Immature natural killer cell (primary cell): ENCODE results near the gene RNF223. TPM values are rescaled to one million over a fixed set of nuclear protein-coding genes. Genes with fewer than 3 reads are reported as not detected.

Experiments
- DNase-seq, 3 donors: peaks; one replicate each; pipeline ENCODE4 v3.0.0; 2022; ENCODE audit warnings: mixed read lengths in 1 of 3
- H3K27ac Mint-ChIP-seq, 6 donors: one replicate each; pipeline ENCODE4 v1.8.0; 2020; ENCODE audit warnings: mixed read lengths in 6 of 6, mild to moderate bottlenecking in 5 of 6, inconsistent platforms in 4 of 6, moderate library complexity in 3 of 6
- H3K27me3 Mint-ChIP-seq, 3 donors: one replicate each; pipeline ENCODE4 v1.8.0; 2020 to 2021; ENCODE audit warnings: low read depth in 3 of 3, mild to moderate bottlenecking in 3 of 3, mixed read lengths in 3 of 3, moderate library complexity in 3 of 3, inconsistent platforms in 1 of 3
- H3K36me3 Mint-ChIP-seq, 3 donors: one replicate each; pipeline ENCODE4 v1.8.0; 2020; ENCODE audit warnings: mixed read lengths in 3 of 3, inconsistent platforms in 2 of 3, mild to moderate bottlenecking in 2 of 3
- H3K4me1 Mint-ChIP-seq, 2 donors: one replicate each; pipeline ENCODE4 v1.8.0; 2020; ENCODE audit warnings: inconsistent platforms in 2 of 2, mild to moderate bottlenecking in 2 of 2, mixed read lengths in 2 of 2, moderate library complexity in 1 of 2
- H3K4me3 Mint-ChIP-seq, 5 donors: one replicate each; pipeline ENCODE4 v1.8.0; 2020; ENCODE audit warnings: mild to moderate bottlenecking in 5 of 5, mixed read lengths in 5 of 5, inconsistent platforms in 3 of 5, moderate library complexity in 3 of 5
- H3K9me3 Mint-ChIP-seq, 6 donors: one replicate each; pipeline ENCODE4 v1.8.0; 2020; ENCODE audit warnings: mild to moderate bottlenecking in 6 of 6, mixed read lengths in 6 of 6, inconsistent platforms in 4 of 6, moderate library complexity in 3 of 6
- polyA plus RNA-seq, 3 donors: library from polyadenylated mRNA; unstranded; fragments of 300-500 nt; fragmentation: Illumina TruSeq; gene quantifications; one replicate each; pipeline ENCODE4 v1.2.3, GENCODE V29; 2021

RNF223 gene
- polyA plus RNA-seq, 3 donors from 2014 or later: not detected

DNA sequence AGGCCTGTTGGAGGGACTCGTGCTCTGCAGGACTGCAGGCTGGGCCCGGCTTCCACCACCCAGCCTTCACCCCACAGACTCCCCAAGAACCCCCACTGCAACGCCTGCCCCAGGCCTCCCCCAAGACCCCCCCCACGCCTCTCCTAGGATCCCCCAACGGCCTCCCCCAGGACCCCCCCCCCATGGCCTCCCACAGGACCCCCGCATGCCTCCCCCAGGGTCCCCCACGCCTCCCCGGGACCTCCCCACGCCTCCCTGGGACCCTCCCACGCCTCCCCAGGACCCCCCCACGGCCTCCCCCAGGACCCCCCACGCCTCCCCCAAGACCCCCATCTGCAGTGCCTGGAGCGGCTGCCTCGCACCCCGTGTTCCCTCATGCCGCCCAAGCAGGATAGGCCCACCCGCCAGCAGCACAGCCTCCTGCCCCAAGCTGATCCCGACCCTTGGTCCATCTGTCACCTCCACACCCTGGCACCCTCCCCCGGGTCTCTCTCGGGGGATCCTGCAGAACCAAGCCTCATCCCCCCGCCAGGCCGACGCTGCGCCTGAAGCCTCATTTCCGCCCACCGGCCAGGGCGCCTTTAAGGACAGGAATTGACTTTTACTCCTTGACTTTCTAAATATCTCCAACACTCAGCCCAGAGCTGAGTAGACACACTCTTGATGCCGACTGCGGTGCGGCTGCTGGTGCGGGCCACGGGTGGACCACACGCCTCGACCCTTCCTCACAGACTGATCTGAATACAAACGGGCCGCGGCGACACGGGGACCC, 14.1 kb upstream of the RNF223 start:
- DNase-seq: no peak
- Mint-ChIP-seq H3K27ac (no peak overlapping the region), H3K27me3 (peaks cover 0 to 1% (median 0%) of the 10 kb centered on the region in 3 donors), H3K9me3 (no peaks in the 10 kb centered on the region), H3K4me1 (peaks cover 0 to 2% of the 10 kb centered on the region in 2 donors), H3K36me3 (peaks cover 0 to 3% (median 0%) of the 10 kb centered on the region in 3 donors), H3K4me3 (no peak overlapping the region)

DNA sequence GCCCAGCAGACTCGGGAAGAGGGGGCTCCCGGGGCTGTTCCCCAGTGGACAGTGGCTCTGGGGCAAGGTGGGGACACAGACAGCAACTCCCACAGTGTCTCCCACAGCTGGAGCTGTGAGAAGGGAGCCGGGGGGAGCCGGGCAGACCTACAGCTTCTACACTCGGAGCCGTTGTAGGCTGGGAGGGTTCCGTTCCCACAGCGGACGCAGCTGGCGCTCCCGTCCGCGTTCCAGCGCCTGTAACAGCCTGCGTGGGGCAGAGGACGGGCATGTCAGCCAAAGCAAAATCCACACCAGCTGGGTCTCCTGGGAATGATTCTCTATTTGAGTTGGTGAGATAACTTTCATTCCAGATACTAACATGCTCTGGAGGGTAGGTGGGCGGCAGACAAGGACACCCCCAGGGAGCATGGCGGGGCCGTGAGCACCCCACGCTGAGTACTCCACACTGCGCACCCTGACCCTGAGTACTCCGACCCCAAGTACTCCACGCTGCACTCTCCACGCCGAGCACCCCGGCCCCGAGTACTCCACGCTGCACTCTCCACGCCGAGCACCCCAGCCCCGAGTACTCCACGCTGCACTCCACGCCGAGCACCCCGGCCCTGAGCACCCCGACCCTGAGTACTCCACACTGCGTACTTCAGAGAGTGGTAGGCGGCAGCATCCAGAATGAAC, 13.4 kb upstream of the RNF223 start:
- Mint-ChIP-seq H3K27me3 (no peaks in the 10 kb centered on the region), H3K27ac (no peak overlapping the region), H3K36me3 (no peaks in the 10 kb centered on the region), H3K9me3 (no peaks in the 10 kb centered on the region), H3K4me1 (no peaks in the 10 kb centered on the region), H3K4me3 (no peak overlapping the region)
- DNase-seq: no peak

DNA sequence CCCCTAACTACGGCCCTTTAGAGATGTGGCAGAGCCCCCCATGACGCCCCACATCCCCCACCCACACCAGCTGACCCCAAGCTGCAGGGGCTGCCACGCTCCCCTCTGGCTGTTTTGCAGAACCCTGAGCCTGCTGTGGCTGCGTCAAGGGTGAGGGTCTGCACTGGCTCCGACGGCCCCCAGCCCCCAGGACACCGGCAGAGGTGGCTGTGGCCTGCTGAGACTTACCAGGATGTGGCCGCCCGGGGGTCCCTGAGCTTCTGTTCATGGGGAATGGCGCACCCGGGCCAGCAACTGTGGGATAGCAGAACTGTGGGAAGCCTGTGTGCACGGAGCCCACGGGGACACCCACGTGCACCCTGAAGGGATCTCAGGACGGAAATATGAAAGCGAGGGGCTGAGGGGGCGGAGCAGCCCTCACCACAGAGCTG, 12.8 kb upstream of the RNF223 start:
- Mint-ChIP-seq H3K27me3 (peaks cover 0 to 3% (median 0%) of the 10 kb centered on the region in 3 donors), H3K27ac (no peak overlapping the region), H3K4me3 (no peak overlapping the region), H3K36me3 (no peaks in the 10 kb centered on the region), H3K9me3 (no peaks in the 10 kb centered on the region), H3K4me1 (no peaks in the 10 kb centered on the region)
- no peak for DNase-seq

DNA sequence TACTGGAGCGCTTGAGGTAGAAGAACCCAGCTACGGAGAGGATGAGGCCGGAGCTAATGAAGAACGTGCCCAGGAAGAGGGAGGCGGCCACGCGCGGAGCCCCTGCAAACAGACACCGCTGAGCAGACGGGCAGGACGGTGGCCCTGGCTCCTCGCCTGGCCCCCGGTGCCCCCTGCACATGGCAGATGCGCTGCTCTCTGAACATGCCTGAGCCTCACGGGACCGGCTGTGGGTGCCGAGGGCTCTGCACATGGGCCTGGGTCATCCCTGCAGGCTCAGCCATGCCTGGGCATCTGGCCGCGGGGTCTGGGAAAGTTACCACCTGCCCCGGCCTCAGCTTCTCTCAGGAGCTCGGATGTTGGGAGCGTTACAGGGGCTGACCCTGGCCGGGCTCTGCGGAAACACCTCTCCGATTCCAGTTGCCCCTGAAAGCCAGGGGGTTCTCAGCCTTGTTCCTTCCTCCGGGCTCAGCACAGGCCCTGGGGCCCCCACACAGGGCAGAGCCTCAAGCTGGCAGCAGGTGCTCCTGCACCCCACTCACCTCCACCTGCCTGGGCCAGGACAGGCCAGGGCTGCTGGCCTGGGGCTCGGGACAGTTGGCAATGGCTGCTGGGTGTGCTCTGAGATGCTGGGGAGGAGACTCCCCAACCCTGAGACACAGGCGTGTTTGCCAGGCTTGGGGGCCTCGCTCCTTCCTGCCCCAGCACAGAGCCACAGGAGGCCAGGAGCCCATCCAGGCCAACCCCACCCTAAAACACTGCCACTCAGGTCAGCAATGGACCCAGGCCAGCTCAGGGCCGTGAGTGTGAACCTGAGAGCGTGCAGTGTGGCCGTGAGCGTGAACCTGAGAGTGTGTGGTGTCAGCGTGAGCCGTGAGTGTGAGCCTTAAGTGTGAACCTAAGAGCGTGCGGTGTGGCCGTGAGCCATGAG, 12.1 kb upstream of the RNF223 start:
- Mint-ChIP-seq H3K9me3 (no peaks in the 10 kb centered on the region), H3K36me3 (no peaks in the 10 kb centered on the region), H3K27ac (no peak overlapping the region), H3K27me3 (peaks cover 0 to 3% (median 0%) of the 10 kb centered on the region in 3 donors), H3K4me3 (no peak overlapping the region), H3K4me1 (no peaks in the 10 kb centered on the region)
- no peak for DNase-seq

DNA sequence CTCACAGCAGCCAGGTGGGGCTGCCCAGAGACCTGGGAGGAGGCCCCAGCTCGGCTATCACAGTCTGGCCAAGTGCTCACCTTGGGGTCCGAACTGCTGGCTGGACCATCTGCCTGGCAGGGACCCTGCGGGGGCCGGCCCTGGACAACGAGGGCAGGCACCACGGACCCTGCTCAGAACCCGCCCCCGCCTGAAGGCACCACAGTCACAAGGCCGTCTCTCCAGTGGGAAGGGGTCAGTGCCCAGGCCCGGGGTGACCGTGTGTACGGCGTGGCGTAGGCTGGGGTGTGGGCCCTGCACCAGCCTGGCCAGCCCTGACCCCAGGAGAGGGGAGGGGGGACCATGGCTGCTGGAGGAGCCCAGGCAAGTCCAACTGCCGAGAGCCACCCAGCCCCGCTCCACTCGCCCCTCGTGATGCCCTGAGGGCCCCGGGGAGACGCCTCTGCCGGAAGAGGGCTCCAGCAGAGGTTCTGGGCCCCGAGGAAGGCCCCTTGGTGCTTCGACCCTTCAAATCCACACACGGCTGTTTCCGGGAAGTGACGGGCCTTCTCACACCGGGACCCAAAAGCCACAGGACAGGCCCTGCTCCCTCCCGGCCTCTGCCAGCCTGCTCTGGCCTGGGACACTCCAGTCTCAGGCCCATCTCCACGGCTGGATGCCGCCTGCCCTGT, 11.2 kb upstream of the RNF223 start:
- no peak for DNase-seq
- Mint-ChIP-seq H3K9me3 (no peaks in the 10 kb centered on the region), H3K4me3 (no peak overlapping the region), H3K27me3 (peaks cover 0 to 3% (median 0%) of the 10 kb centered on the region in 3 donors), H3K4me1 (no peaks in the 10 kb centered on the region), H3K27ac (no peak overlapping the region), H3K36me3 (no peaks in the 10 kb centered on the region)

DNA sequence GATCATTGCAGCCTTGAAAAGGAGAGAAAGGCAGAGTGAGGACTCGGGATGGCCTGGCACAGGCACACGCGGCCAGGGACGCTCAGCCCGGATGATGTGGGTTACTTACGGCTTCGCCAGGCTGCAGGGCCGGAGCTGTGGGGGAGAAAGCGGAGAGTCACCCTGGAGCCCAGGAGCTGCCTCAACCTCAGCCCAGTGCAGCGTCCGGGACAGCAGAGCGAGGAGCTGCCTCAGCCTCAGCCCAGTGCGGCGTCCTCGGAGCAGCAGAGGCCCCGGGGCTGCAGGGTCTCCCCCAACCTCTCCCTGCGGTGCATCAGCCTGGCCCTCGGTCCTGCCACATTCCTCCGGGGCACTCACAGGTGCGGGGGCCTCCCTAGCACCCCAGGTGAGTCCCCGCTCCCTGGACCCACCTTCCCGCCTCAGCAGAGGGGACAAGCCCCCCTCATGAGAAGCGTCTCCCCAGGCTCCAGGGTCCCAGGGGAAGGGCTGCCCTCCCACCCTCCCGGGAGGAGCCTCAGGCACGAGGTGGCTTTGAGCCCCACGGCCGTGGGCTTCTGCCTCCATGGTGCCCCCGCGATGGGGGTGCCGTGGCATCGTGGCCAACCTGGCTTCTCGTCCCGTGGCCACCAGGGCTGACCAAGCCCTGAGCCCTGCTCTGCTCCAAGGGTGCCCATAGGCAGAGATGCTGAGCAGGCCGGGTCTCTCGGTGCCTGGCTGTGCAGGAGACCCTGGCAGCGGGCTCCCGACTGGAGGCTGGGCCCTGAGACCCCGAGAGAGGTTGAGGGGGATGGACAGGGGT, 10.5 kb upstream of the RNF223 start:
- Mint-ChIP-seq H3K4me1 (peaks cover 0 to under 1% of the 10 kb centered on the region in 2 donors), H3K27me3 (peaks cover 0 to 3% (median 0%) of the 10 kb centered on the region in 3 donors), H3K36me3 (no peaks in the 10 kb centered on the region), H3K9me3 (no peaks in the 10 kb centered on the region), H3K27ac (no peak overlapping the region), H3K4me3 (no peak overlapping the region)
- DNase-seq: no peak

DNA sequence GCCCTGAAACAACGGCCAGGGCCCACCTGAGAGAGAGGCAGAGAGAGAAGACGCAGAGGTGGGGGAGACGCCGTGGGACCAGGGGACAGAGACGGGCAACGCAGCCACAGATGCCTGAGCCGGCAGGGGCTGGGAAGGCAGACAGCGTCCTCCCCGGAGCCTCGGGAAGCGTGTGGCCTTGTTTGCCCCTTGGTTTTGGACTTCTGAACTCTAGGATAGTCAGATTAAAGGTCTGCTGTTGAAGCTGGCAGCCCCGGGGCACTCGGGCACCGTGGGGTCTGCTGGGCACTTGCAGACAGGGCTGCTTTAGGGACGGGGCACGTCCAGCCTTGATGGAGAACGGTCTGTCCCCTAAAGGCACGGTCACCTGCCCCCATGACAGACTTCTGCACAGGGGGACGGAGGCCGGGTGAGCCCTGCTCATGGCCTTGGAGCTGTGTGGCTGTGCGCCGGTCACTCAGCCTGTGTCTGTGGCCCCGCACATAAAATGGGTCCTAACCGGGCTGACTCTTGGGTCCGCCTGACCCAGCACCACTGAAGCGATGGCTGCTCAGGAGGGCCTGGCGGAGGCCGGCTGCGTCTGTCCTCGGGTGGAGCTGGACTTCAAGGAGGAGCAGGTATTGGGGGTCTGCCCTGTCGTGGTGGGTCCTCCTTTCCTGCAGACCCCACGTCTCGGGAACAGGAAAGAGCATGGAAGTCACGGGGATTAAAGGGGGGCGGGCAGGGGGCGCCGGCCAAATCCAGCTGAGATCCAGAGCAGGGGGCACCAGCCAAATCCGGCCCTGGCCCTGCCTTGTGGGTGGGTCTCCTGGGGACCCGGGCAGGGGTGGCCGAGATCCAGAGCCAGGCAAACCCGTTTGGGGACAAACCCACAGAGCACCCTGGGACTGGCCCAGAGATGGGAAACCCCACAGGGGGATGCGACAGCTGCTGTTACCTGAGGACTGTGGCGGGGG, 9.6 kb upstream of the RNF223 start:
- Mint-ChIP-seq H3K4me3 (no peak overlapping the region), H3K27me3 (peaks cover 0 to 3% (median 0%) of the 10 kb centered on the region in 3 donors), H3K9me3 (no peaks in the 10 kb centered on the region), H3K27ac (no peak overlapping the region), H3K36me3 (no peaks in the 10 kb centered on the region), H3K4me1 (peaks cover 0 to 4% of the 10 kb centered on the region in 2 donors)
- no peak for DNase-seq

DNA sequence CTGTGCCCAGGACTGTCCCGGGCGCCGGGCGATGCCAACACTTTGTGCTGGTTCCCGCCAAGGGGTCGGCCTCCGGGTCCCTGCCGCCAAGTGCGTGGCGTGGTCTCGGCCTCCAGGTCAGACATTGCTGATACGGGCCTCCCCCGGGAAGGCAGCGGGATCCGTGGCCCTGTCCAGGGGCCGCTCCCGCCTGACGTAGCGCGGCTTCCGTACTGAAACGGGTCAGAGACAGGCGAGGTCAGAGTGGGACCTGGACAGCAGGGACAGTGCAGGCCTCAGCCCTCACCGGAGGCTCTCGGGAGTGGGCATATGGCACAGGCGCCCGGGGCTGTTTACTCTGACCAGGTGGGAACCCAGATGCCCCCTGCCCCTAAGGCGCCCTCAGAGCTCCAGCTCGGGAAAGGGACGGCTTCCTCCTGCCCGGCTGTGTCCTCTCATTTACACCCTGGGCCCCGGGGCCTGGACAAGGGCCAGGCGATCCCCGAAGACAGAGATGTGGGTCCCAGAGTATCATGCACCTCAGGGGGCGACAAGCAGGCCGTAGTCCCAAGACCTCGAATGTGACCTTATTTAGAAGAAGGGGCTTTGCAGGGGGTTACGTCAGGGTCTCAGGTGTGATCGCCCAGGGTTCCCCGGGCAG, 8.8 kb upstream of the RNF223 start:
- no peak overlapping the region for H3K4me3 Mint-ChIP-seq
- H3K4me1 Mint-ChIP-seq: peaks cover 0 to 4% of the 10 kb centered on the region in 2 donors
- no peak for DNase-seq
- no peak overlapping the region for H3K27ac Mint-ChIP-seq
- H3K9me3 Mint-ChIP-seq: no peaks in the 10 kb centered on the region
- peaks cover 0 to 3% (median 0%) of the 10 kb centered on the region in 3 donors for H3K27me3 Mint-ChIP-seq
- no peaks in the 10 kb centered on the region for H3K36me3 Mint-ChIP-seq

DNA sequence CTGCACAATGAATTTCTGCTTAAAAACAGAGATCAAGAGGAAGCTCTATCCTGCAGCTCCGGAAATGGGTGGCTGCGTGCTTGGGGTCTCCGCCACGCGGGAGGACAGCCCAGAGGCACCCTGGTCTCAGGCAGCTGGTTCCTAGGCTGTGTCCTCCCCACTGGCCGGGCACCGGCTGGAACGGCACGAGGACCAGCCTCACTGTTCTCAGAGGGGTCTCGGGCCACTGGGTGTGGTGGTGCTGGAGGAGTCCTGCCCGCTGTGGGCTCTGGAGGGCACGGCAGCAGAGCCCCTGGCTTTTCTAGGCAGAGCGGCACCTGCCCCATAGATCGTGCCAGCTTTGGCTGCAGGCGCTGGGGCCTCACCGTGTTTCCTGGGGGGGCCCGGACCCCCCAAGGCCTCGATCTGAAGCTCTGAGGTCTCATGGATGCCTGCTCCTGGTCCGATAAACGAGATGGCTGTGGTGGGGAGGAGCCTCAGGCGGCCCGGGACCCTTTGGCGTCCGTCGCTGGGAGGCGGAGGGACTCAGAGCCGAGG, 8.2 kb upstream of the RNF223 start:
- DNase-seq: no peak
- Mint-ChIP-seq H3K27ac (no peak overlapping the region), H3K9me3 (no peaks in the 10 kb centered on the region), H3K4me3 (no peak overlapping the region), H3K27me3 (peaks cover 0 to 3% (median 0%) of the 10 kb centered on the region in 3 donors), H3K4me1 (peaks cover 0 to 4% of the 10 kb centered on the region in 2 donors), H3K36me3 (no peaks in the 10 kb centered on the region)

DNA sequence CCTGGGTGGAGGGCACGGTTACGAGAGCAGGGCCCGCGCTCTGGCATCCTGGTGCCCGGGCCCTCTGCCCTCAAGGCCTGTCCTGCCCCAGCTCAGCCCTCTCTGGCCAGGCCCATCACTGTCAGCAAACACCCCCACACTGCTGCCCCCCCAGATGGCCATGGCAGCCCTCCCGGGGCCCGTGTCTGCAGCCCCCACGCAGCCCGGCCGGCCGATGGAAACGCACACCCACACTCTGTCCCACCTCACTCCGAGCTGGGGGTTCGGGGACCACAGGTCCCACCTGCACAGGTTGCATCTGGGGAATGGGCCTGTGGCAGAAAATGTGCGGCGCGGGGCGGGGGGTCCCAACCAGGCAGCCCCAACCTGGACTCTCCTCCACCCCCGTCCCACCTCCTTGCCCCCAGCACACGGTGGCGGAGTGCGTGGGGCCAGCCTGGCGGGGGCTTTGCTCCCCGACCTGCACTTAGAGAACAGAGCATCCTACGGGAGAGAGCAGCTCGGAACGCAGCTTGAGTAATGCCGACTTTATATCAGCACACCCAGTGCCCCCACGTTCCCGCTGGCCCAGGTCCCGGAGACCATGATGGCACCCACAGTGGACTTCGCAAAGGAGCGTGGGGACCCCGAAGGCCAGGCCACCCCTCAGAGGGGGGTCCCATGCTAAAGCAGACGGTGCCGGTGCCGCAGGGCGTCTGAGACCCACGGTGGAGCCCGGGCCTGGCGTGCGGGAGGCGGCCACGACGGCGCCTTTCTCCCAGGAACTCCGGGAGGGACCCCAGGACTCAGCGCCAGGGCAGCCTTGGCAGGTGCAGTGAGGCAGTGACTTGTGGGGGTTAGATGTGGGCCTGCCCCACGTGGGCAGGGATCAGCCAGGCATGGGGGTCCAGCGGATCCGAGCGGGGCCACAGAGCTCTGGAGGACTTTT, 7.5 kb upstream of the RNF223 start:
- Mint-ChIP-seq H3K4me3 (no peak overlapping the region), H3K4me1 (peaks cover 0 to 4% of the 10 kb centered on the region in 2 donors), H3K27me3 (peaks cover 0 to 3% (median 0%) of the 10 kb centered on the region in 3 donors), H3K9me3 (no peaks in the 10 kb centered on the region), H3K36me3 (no peaks in the 10 kb centered on the region), H3K27ac (no peak overlapping the region)
- DNase-seq: no peak

DNA sequence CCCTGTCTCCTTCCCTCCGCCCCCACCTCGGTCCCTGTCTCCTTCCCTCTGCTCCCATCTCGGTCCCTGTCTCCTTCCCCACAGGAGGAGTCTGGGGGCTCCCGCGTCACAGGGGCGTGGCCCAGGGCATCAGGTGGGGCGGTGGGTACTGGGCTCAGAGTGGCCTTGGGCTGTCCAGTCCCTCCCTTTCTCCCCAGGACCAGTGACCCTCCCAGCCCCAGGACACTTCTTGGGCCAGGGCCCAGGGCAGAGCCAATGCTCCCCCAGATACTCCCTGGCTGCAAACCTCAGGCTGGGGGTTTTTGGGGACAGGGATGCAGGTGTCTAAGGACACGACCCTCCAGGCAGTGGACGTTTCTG, 6.8 kb upstream of the RNF223 start:
- H3K9me3 Mint-ChIP-seq: no peaks in the 10 kb centered on the region
- peaks cover 0 to 3% (median 0%) of the 10 kb centered on the region in 3 donors for H3K27me3 Mint-ChIP-seq
- peaks cover 0 to 4% of the 10 kb centered on the region in 2 donors for H3K4me1 Mint-ChIP-seq
- DNase-seq: no peak
- H3K27ac Mint-ChIP-seq: no peak overlapping the region
- H3K36me3 Mint-ChIP-seq: no peaks in the 10 kb centered on the region
- H3K4me3 Mint-ChIP-seq: no peak overlapping the region
